Cardiac muscle cell (in vitro differentiated cells and primary cell): ENCODE results near the gene RASAL3. TPM values are rescaled to one million over a fixed set of nuclear protein-coding genes. Genes with fewer than 3 reads are reported as not detected.
"Not testable (repeated sequence)": the region's sequence is repeated elsewhere in the genome, so short reads cannot be mapped to it uniquely, and the experiment has no call there.

Experiments used
- DNase-seq, 2 donors: peaks; one replicate each; pipeline versions ENCODE4 v3.0.0 to v3.0.0-alpha.2; 2010 to 2017; ENCODE audit warnings: low read depth in 1 of 2, low spot score in 1 of 2
- H3K27ac ChIP-seq: fragments of 200-600 bp; sonication (generic); 2 replicates; pipeline ENCODE4 v1.5.1; 2016
- H3K27me3 ChIP-seq: fragments of 200-600 bp; sonication (generic); 2 replicates; pipeline ENCODE4 v1.6.0; 2016; ENCODE audit warnings: control low read depth
- H3K36me3 ChIP-seq: fragments of 200-600 bp; sonication (generic); 2 replicates; pipeline ENCODE4 v1.5.1; 2016; ENCODE audit warnings: control low read depth
- H3K4me1 ChIP-seq: fragments of 200-600 bp; sonication (generic); 2 replicates; pipeline ENCODE4 v1.8.1; 2017; ENCODE audit warnings: low read depth, mild to moderate bottlenecking, mixed run types
- H3K4me3 ChIP-seq: fragments of 200-600 bp; sonication (generic); 2 replicates; pipeline ENCODE4 v1.5.1; 2016; ENCODE audit warnings: mild to moderate bottlenecking
- H3K9me3 ChIP-seq: fragments of 200-600 bp; sonication (generic); 2 replicates; pipeline ENCODE4 v1.5.1; 2017; ENCODE audit warnings: low read depth, mild to moderate bottlenecking, control low read depth
- CTCF ChIP-seq: IDR thresholded peaks from 2 replicates; pipeline ENCODE4 v1.5.1; 2012; ENCODE audit warnings: low read depth, mild to moderate bottlenecking, low read length
- polyA plus RNA-seq: library from polyadenylated mRNA; unstranded; fragments of >200 nt; fragmentation: Nextera tagmentation; extraction: Ambion mirVana; gene quantifications from 2 replicates; pipeline ENCODE4 v1.2.1, GENCODE V29; 2016
- total RNA-seq: library from RNA; depleted of rRNA; stranded (reverse); fragments of >200 nt; gene quantifications from 2 replicates; pipeline ENCODE4 v1.2.3, GENCODE V29; 2016

The RASAL3 gene
- total and polyA plus RNA-seq, 2 experiments from 2014 or later = not detected

GRCh38 chr19:15418579-15419412 lies 45.5 kb downstream of the RASAL3 start, which contains the start of gene AKAP8L:
Gene AKAP8L, minus strand, starts transcription at chr19:15418988. Its CDS starts 65 bp downstream, at chr19:15418923.
- peak; percentile 61 for TF ChIP-seq CTCF
- Histone ChIP-seq H3K9me3 (no peaks in the 10 kb centered on the region), H3K36me3 (peaks cover 10% of the 10 kb centered on the region), H3K27me3 (no peaks in the 10 kb centered on the region), H3K4me1 (peaks cover 20% of the 10 kb centered on the region), H3K4me3 (peak within 1 kb of the TSS; percentile 96), H3K27ac (peak within 1 kb of the TSS; percentile 95)
- peak; percentile 99 to 100 for DNase-seq

GRCh38 chr19:15418231-15418578 lies 46.1 kb downstream of the RASAL3 start:
- peak overlapping the region; percentile 95 for H3K27ac ChIP-seq
- TF ChIP-seq CTCF = no peak
- peaks cover 4% of the 10 kb centered on the region for H3K36me3 ChIP-seq
- DNase-seq = peak in 1 of 2 donors; percentile 50
- no peaks in the 10 kb centered on the region for H3K27me3 ChIP-seq
- no peaks in the 10 kb centered on the region for H3K9me3 ChIP-seq
- H3K4me1 ChIP-seq = peaks cover 26% of the 10 kb centered on the region
- H3K4me3 ChIP-seq = peak overlapping the region; percentile 96

- Histone ChIP-seq H3K27ac (peak overlapping the region; percentile 95), H3K9me3 (no peaks in the 10 kb centered on the region), H3K27me3 (no peaks in the 10 kb centered on the region), H3K4me1 (peaks cover 31% of the 10 kb centered on the region), H3K36me3 (no peaks in the 10 kb centered on the region), H3K4me3 (peak overlapping the region; percentile 96)
- DNase-seq = peak in 1 of 2 donors; percentile 22
- TF ChIP-seq CTCF = no peak
Measured at GRCh38 chr19:15417699-15418098, 46.6 kb downstream of the RASAL3 start.

- Histone ChIP-seq H3K4me3 (no peak overlapping the region), H3K4me1 (peaks cover 35% of the 10 kb centered on the region), H3K9me3 (no peaks in the 10 kb centered on the region), H3K36me3 (peaks cover 16% of the 10 kb centered on the region), H3K27ac (peak overlapping the region; percentile 73), H3K27me3 (no peaks in the 10 kb centered on the region)
- no peak for DNase-seq
- TF ChIP-seq CTCF = no peak
Measured at GRCh38 chr19:15412832-15413231, 51.5 kb downstream of the RASAL3 start.

GRCh38 chr19:15411351-15411750 lies 53.0 kb downstream of the RASAL3 start:
- H3K27ac ChIP-seq, H3K4me3 ChIP-seq, H3K9me3 ChIP-seq, DNase-seq, H3K27me3 ChIP-seq: not testable (repeated sequence)
- H3K4me1 ChIP-seq = peaks cover 31% of the 10 kb centered on the region
- H3K36me3 ChIP-seq = peaks cover 16% of the 10 kb centered on the region

GRCh38 chr19:15404780-15405211 lies 59.5 kb downstream of the RASAL3 start:
- no peak for DNase-seq
- Histone ChIP-seq H3K9me3 (no peaks in the 10 kb centered on the region), H3K4me3 (no peak overlapping the region), H3K36me3 (peaks cover 17% of the 10 kb centered on the region), H3K27ac (peak overlapping the region; percentile 98), H3K4me1 (peaks cover 44% of the 10 kb centered on the region), H3K27me3 (no peaks in the 10 kb centered on the region)
- TF ChIP-seq CTCF = no peak
